Fibroblast of mammary gland (primary cell): Measurements from ENCODE around the gene LSP1.

Experiments used
- DNase-seq: peaks from one replicate; pipeline ENCODE4 v3.0.0-alpha.2; 2010; ENCODE audit warnings: low read depth
- H3K4me3 ChIP-seq: 2 replicates; pipeline ENCODE4 v1.5.1; 2011; ENCODE audit warnings: low read depth, mild to moderate bottlenecking, low read length, moderate library complexity; ENCODE audit not compliant: control insufficient read depth
- TF ChIP-seq, protein P1 (sequence below): conservative IDR thresholded peaks from 2 replicates; pipeline ENCODE4 v1.5.1; 2011; ENCODE audit warnings: low read depth, low read length, inconsistent platforms; ENCODE audit not compliant: control insufficient read depth, insufficient read depth

Gene LSP1

GRCh38 chr11:1888347-1888753 lies 35.5 kb downstream of the LSP1 start:
- TF ChIP-seq, protein P1, sequence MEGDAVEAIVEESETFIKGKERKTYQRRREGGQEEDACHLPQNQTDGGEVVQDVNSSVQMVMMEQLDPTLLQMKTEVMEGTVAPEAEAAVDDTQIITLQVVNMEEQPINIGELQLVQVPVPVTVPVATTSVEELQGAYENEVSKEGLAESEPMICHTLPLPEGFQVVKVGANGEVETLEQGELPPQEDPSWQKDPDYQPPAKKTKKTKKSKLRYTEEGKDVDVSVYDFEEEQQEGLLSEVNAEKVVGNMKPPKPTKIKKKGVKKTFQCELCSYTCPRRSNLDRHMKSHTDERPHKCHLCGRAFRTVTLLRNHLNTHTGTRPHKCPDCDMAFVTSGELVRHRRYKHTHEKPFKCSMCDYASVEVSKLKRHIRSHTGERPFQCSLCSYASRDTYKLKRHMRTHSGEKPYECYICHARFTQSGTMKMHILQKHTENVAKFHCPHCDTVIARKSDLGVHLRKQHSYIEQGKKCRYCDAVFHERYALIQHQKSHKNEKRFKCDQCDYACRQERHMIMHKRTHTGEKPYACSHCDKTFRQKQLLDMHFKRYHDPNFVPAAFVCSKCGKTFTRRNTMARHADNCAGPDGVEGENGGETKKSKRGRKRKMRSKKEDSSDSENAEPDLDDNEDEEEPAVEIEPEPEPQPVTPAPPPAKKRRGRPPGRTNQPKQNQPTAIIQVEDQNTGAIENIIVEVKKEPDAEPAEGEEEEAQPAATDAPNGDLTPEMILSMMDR: no peak
- H3K4me3 ChIP-seq: no peak overlapping the region
- no peak for DNase-seq

DNA sequence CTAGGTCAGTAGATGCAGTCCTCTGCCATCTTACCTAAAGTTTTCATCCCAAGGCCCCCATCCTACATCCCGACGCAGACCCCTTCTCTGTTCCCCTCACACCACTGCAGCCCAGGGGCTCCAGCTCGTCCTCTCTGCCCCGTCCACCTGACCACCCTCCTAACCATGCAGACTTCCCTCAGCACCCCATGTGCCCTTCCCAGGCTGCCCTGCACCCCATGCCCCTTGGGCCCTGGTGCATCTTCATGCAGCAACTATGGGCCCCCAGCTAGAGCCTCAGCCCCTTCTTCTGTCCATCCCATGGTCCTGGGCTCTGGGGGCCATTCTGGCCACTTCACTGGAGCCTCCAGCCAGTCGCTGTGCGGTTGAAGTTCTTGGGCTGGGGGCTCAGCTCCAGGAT lies 35.9 kb downstream of the LSP1 start:
- TF ChIP-seq, protein P1: no peak
- no peak for DNase-seq
- H3K4me3 ChIP-seq: no peak overlapping the region

DNA sequence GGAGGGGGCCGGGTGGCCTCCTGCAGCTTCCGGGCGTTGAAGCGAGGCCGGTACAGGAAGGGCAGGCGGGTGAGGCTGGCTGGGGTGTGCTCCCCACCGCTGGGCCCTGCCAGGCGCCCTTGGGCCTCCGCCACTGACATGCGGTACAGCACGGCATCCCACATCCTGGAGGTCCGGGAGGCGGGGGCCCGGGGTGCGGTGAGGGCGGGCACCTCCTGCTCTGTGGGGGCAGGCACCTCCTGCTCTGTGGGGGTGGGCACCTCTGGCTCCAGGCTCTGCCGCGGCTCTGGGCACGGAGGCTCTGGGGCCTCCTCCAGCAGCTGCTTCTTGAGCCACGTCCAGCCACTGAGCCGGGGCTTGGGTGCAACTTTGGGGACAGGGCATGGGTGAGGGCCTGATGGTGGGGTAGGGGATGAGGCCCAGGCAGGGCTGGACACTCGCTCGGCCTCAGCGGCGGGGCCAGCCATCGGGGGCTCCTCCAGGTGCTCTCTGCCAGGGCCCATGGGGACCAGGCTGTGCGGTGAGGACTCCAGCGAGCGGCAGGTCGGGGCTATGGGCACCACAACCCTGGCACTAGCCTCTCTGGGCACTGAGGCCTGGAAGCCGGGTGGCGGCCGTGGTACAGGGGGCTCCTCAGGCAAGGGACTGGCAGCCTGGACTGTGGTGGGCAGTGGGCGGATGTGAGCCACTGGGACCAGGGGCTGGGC lies 36.5 kb downstream of the LSP1 start:
- TF ChIP-seq, protein P1: no peak
- H3K4me3 ChIP-seq: no peak overlapping the region
- no peak for DNase-seq

- no peak for DNase-seq
- TF ChIP-seq, protein P1: no peak
- H3K4me3 ChIP-seq: no peak overlapping the region
Observed at GRCh38 chr11:1889941-1890855, 37.3 kb downstream of the LSP1 start.

GRCh38 chr11:1890856-1891830 lies 38.3 kb downstream of the LSP1 start:
- no peak overlapping the region for H3K4me3 ChIP-seq
- TF ChIP-seq, protein P1: no peak
- no peak for DNase-seq

DNA sequence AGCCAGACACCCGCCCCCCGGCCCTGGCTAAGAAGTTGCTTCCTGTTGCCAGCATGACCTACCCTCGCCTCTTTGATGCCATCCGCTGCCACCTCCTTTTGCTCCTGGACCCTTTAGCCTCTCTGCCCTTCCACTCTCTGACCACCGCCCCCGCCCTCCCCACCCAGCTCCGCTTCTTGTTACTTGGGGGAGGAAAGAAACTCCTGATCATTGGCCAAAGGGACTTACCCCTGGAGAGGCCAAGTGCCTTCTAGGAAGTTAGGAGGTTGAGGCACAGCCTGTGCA lies 38.9 kb downstream of the LSP1 start, which contains the start of gene PRR33:
PRR33 (minus strand) TSS at position 65 of the 285 bp plus-strand sequence. CDS start 1,311 bp downstream, outside the sequence.
- no peak within 1 kb of the TSS for H3K4me3 ChIP-seq

More for the DNA sequence above, 38.9 kb downstream of the LSP1 start, which contains the start of gene PRR33:
- TF ChIP-seq, protein P1: no peak
- DNase-seq: no peak
